ENCODE data around the gene LRG1.

GRCh38 chr19:4494691-4495064 lies 45.2 kb downstream of the LRG1 start:
- TF ChIP-seq CTCF (IDR thresholded peaks at IDR 0.05) (no peak), EP300 (IDR thresholded peaks at IDR 0.05) (no peak), POLR2A (IDR thresholded peaks at IDR 0.05) (no peak)
